T-helper 2 cell treated with Interferon-gamma antibody and Interleukin-4, amounts not matched to agents 5 μg/mL and 100 μg/mL, for 36 hours (primary cell): ENCODE data around the gene PKN2.
"Not testable (repeated sequence)": the region's sequence is repeated elsewhere in the genome, so short reads cannot be mapped to it uniquely, and the experiment has no call there.

ENCODE experiments used
- DNase-seq: peaks from one replicate; pipeline ENCODE4 v3.0.0; 2021; ENCODE audit warnings: low spot score
- H3K27ac Mint-ChIP-seq: one replicate; pipeline ENCODE4 v1.8.0; 2021; ENCODE audit warnings: mild to moderate bottlenecking, mixed read lengths
- H3K27me3 Mint-ChIP-seq: one replicate; pipeline ENCODE4 v1.8.0; 2021; ENCODE audit warnings: low read depth, mixed read lengths
- H3K36me3 Mint-ChIP-seq: one replicate; pipeline ENCODE4 v1.8.0; 2021; ENCODE audit warnings: low read depth, mixed read lengths
- H3K4me1 Mint-ChIP-seq: one replicate; pipeline ENCODE4 v1.8.0; 2021; ENCODE audit warnings: low read depth, mixed read lengths
- H3K4me3 Mint-ChIP-seq: one replicate; pipeline ENCODE4 v1.8.0; 2022; ENCODE audit warnings: mild to moderate bottlenecking, moderate library complexity, mixed read lengths
- H3K9me3 Mint-ChIP-seq: one replicate; pipeline ENCODE4 v1.8.0; 2021; ENCODE audit warnings: mixed read lengths

Gene PKN2

GRCh38 chr1:88802404-88802803, 118.3 kb downstream of the PKN2 start:
- H3K27ac Mint-ChIP-seq, result no peak overlapping the region
- peaks cover 6% of the 10 kb centered on the region for H3K9me3 Mint-ChIP-seq
- peaks cover 54% of the 10 kb centered on the region for H3K36me3 Mint-ChIP-seq
- peaks cover 10% of the 10 kb centered on the region for H3K4me1 Mint-ChIP-seq
- no peak overlapping the region for H3K4me3 Mint-ChIP-seq
- H3K27me3 Mint-ChIP-seq, result no peaks in the 10 kb centered on the region
- DNase-seq, result no peak

GRCh38 chr1:88802950-88803349, 118.9 kb downstream of the PKN2 start:
- no peak for DNase-seq
- no peak overlapping the region for H3K4me3 Mint-ChIP-seq
- peaks cover 51% of the 10 kb centered on the region for H3K36me3 Mint-ChIP-seq
- H3K9me3 Mint-ChIP-seq, result peaks cover 6% of the 10 kb centered on the region
- H3K27ac Mint-ChIP-seq, result no peak overlapping the region
- H3K27me3 Mint-ChIP-seq, result no peaks in the 10 kb centered on the region
- peaks cover 10% of the 10 kb centered on the region for H3K4me1 Mint-ChIP-seq

- no peaks in the 10 kb centered on the region for H3K27me3 Mint-ChIP-seq
- H3K4me1 Mint-ChIP-seq, result peaks cover 10% of the 10 kb centered on the region
- peaks cover 6% of the 10 kb centered on the region for H3K9me3 Mint-ChIP-seq
- H3K36me3 Mint-ChIP-seq, result peaks cover 50% of the 10 kb centered on the region
- no peak for DNase-seq
- H3K27ac Mint-ChIP-seq, result no peak overlapping the region
- H3K4me3 Mint-ChIP-seq, result no peak overlapping the region
Measured at GRCh38 chr1:88803444-88803843, 119.4 kb downstream of the PKN2 start.

- no peak for DNase-seq
- Mint-ChIP-seq H3K4me1 (peaks cover 7% of the 10 kb centered on the region), H3K36me3 (peaks cover 19% of the 10 kb centered on the region), H3K27me3 (no peaks in the 10 kb centered on the region), H3K4me3 (no peak overlapping the region), H3K27ac (no peak overlapping the region), H3K9me3 (no peaks in the 10 kb centered on the region)
Measured at GRCh38 chr1:88812366-88812765, 128.3 kb downstream of the PKN2 start.

GRCh38 chr1:88813471-88813870, 129.4 kb downstream of the PKN2 start:
- H3K27ac Mint-ChIP-seq, result no peak overlapping the region
- H3K36me3 Mint-ChIP-seq, result peaks cover 26% of the 10 kb centered on the region
- no peak for DNase-seq
- H3K9me3 Mint-ChIP-seq, result no peaks in the 10 kb centered on the region
- H3K4me3 Mint-ChIP-seq, result no peak overlapping the region
- H3K27me3 Mint-ChIP-seq, result no peaks in the 10 kb centered on the region
- H3K4me1 Mint-ChIP-seq, result peaks cover 7% of the 10 kb centered on the region

GRCh38 chr1:88819642-88820041, 135.6 kb downstream of the PKN2 start:
- not testable (repeated sequence) for H3K27ac Mint-ChIP-seq, H3K9me3 Mint-ChIP-seq, H3K4me3 Mint-ChIP-seq, H3K4me1 Mint-ChIP-seq, H3K27me3 Mint-ChIP-seq, DNase-seq
- H3K36me3 Mint-ChIP-seq, result peaks cover 29% of the 10 kb centered on the region

GRCh38 chr1:88825721-88826120, 141.6 kb downstream of the PKN2 start:
- H3K9me3 Mint-ChIP-seq, result no peaks in the 10 kb centered on the region
- no peak overlapping the region for H3K4me3 Mint-ChIP-seq
- peaks cover 5% of the 10 kb centered on the region for H3K36me3 Mint-ChIP-seq
- no peaks in the 10 kb centered on the region for H3K4me1 Mint-ChIP-seq
- H3K27ac Mint-ChIP-seq, result no peak overlapping the region
- no peak for DNase-seq
- no peaks in the 10 kb centered on the region for H3K27me3 Mint-ChIP-seq

- no peak overlapping the region for H3K4me3 Mint-ChIP-seq
- peaks cover 8% of the 10 kb centered on the region for H3K36me3 Mint-ChIP-seq
- no peaks in the 10 kb centered on the region for H3K9me3 Mint-ChIP-seq
- H3K27ac Mint-ChIP-seq, result no peak overlapping the region
- H3K27me3 Mint-ChIP-seq, result no peaks in the 10 kb centered on the region
- DNase-seq, result no peak
- H3K4me1 Mint-ChIP-seq, result no peaks in the 10 kb centered on the region
Measured at GRCh38 chr1:88847643-88848042, 163.6 kb downstream of the PKN2 start.

GRCh38 chr1:88851303-88852063, 167.4 kb downstream of the PKN2 start:
- DNase-seq, result no peak
- Mint-ChIP-seq H3K9me3 (no peaks in the 10 kb centered on the region), H3K4me1 (no peaks in the 10 kb centered on the region), H3K27me3 (no peaks in the 10 kb centered on the region), H3K36me3 (peaks cover 31% of the 10 kb centered on the region), H3K4me3 (no peak overlapping the region), H3K27ac (no peak overlapping the region)

GRCh38 chr1:88867743-88868521, 183.9 kb downstream of the PKN2 start:
- Mint-ChIP-seq H3K4me3 (peak overlapping the region; percentile 32), H3K27ac (peak overlapping the region; percentile 62), H3K27me3 (no peaks in the 10 kb centered on the region), H3K4me1 (peaks cover 22% of the 10 kb centered on the region), H3K36me3 (peaks cover 22% of the 10 kb centered on the region), H3K9me3 (no peaks in the 10 kb centered on the region)
- no peak for DNase-seq

- DNase-seq, H3K27ac Mint-ChIP-seq, H3K27me3 Mint-ChIP-seq, H3K4me3 Mint-ChIP-seq, H3K9me3 Mint-ChIP-seq: not testable (repeated sequence)
- Mint-ChIP-seq H3K4me1 (peaks cover 27% of the 10 kb centered on the region), H3K36me3 (peaks cover 18% of the 10 kb centered on the region)
Measured at GRCh38 chr1:88869644-88870043, 185.6 kb downstream of the PKN2 start.

GRCh38 chr1:88873737-88874349, 189.8 kb downstream of the PKN2 start:
- Mint-ChIP-seq H3K4me3 (no peak overlapping the region), H3K27ac (no peak overlapping the region), H3K27me3 (no peaks in the 10 kb centered on the region), H3K4me1 (peaks cover 14% of the 10 kb centered on the region), H3K9me3 (no peaks in the 10 kb centered on the region), H3K36me3 (peaks cover 19% of the 10 kb centered on the region)
- DNase-seq, result no peak

- no peak for DNase-seq
- H3K27ac Mint-ChIP-seq, result no peak overlapping the region
- H3K27me3 Mint-ChIP-seq, result no peaks in the 10 kb centered on the region
- H3K9me3 Mint-ChIP-seq, result no peaks in the 10 kb centered on the region
- H3K36me3 Mint-ChIP-seq, result peaks cover 21% of the 10 kb centered on the region
- H3K4me3 Mint-ChIP-seq, result no peak overlapping the region
- peaks cover 11% of the 10 kb centered on the region for H3K4me1 Mint-ChIP-seq
Measured at GRCh38 chr1:88875595-88875994, 191.5 kb downstream of the PKN2 start.
